ENCODE results near the gene PPP6C. TPM values are rescaled to one million over a fixed set of nuclear protein-coding genes. Genes with fewer than 3 reads are reported as not detected.

The PPP6C gene
- total and polyA plus RNA-seq, 2 donors (not counting 1 experiment from before 2014, with no cell fraction given), result 12.7 to 47.9 TPM

DNA sequence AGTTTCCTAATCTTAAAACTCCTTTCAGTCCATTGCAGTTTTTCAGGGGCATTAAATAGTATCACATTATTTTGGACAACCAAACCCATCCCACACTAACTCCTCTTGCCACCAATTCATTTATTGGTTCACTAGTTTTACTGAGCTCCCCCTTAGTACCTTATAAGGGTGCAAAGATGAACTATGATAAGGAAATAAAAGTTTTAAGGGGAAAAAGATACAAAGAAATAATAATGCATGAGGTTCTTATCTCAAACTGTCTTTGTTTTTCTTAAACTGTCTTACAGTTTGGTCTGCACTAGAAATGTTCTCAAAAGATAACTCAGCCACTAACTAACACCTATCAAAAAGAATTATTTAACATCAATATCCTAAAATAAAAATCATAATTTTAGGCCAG lies 54.6 kb downstream of the PPP6C start:
- TF ChIP-seq, protein P1, sequence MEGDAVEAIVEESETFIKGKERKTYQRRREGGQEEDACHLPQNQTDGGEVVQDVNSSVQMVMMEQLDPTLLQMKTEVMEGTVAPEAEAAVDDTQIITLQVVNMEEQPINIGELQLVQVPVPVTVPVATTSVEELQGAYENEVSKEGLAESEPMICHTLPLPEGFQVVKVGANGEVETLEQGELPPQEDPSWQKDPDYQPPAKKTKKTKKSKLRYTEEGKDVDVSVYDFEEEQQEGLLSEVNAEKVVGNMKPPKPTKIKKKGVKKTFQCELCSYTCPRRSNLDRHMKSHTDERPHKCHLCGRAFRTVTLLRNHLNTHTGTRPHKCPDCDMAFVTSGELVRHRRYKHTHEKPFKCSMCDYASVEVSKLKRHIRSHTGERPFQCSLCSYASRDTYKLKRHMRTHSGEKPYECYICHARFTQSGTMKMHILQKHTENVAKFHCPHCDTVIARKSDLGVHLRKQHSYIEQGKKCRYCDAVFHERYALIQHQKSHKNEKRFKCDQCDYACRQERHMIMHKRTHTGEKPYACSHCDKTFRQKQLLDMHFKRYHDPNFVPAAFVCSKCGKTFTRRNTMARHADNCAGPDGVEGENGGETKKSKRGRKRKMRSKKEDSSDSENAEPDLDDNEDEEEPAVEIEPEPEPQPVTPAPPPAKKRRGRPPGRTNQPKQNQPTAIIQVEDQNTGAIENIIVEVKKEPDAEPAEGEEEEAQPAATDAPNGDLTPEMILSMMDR (conservative IDR thresholded peaks at IDR 0.05 in 1 of 2, IDR thresholded peaks at IDR 0.05 in 1 of 2; ENCODE audit: low read depth in 1 of 2, low read length in 2 of 2), result no peak
- TF ChIP-seq EZH2 (IDR thresholded peaks at IDR 0.05; ENCODE audit: low read length, missing control alignments), result no peak
- no peak overlapping the region for H2AFZ ChIP-seq (ENCODE audit: low read length)
- H4K20me1 ChIP-seq (ENCODE audit: control insufficient read depth, extremely low read depth, insufficient read depth, low read length), result no peaks in the 10 kb centered on the region
- peaks cover 2% of the 10 kb centered on the region for H3K4me1 ChIP-seq (ENCODE audit: control insufficient read depth, extremely low read depth, insufficient read depth, low read length)
- no peak overlapping the region for H3K4me3 ChIP-seq (replicated peaks in 1 of 4; ENCODE audit: control extremely low read depth in 1 of 4, insufficient read depth in 1 of 4, low read depth in 3 of 4, low read length in 4 of 4)
- no peak overlapping the region for H3K9ac ChIP-seq (ENCODE audit: insufficient read depth, low read length)
- no peak for DNase-seq (ENCODE audit: low read depth in 2 of 2)
- no peaks in the 10 kb centered on the region for H3K27me3 ChIP-seq (ENCODE audit: control insufficient read depth, insufficient read depth, low read length)
- no peak overlapping the region for H3K27ac ChIP-seq (ENCODE audit: insufficient read depth, low read length)
- no peaks in the 10 kb centered on the region for H3K9me3 ChIP-seq (ENCODE audit: control insufficient read depth, insufficient read depth, low read depth, low read length)
- H3K4me2 ChIP-seq (ENCODE audit: extremely low read depth, insufficient read depth, low read length), result no peak overlapping the region
- no peaks in the 10 kb centered on the region for H3K36me3 ChIP-seq (ENCODE audit: control insufficient read depth, insufficient read depth, low read length)
- H3K79me2 ChIP-seq (ENCODE audit: control insufficient read depth, insufficient read depth, low read length), result no peaks in the 10 kb centered on the region

DNA sequence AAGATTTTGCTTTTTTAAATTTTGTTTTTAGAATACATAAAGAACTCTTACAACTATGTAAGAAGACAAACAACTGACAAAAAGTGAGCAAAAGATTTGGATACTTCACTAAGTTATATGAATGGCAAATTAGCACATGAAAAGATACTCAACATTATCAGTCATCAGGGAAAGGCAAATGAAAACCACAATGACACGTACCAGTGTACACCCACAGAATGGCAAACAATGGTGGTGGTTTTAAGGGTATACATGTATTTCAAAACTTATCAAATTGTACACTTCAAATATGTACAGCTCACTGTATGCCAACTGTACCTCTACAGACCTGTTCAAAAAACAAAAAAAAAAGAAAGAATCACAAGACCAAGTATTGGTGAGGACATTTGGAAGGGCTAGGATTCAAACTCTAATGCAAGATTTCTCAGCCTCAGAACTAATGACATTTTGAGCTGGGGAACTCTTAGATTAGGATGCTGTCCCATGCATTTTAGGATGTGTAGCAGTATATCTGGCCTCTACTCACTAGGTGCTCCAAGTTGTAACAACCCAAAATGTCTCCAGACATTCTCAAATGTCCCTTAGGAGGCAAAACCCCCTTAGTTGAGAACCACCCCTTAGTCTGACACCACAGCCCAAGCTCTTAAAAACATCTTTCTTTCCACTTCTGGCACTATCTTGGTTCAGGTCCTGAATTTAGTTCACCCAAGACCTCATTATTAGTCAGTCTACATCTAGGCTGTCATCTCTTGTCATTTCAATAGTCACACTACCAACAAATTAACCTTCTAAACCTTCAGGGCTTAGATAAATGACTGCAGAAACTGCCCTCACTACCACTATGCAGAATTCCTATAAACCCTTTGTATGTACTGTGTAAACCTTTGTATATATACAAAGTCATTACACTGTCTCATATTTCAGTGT lies 55.9 kb downstream of the PPP6C start:
- no peak overlapping the region for H3K9ac ChIP-seq (ENCODE audit: insufficient read depth, low read length)
- no peaks in the 10 kb centered on the region for H3K9me3 ChIP-seq (ENCODE audit: control insufficient read depth, insufficient read depth, low read depth, low read length)
- no peaks in the 10 kb centered on the region for H3K79me2 ChIP-seq (ENCODE audit: control insufficient read depth, insufficient read depth, low read length)
- H3K36me3 ChIP-seq (ENCODE audit: control insufficient read depth, insufficient read depth, low read length), result no peaks in the 10 kb centered on the region
- no peaks in the 10 kb centered on the region for H3K27me3 ChIP-seq (ENCODE audit: control insufficient read depth, insufficient read depth, low read length)
- no peak overlapping the region for H3K27ac ChIP-seq (ENCODE audit: insufficient read depth, low read length)
- H4K20me1 ChIP-seq (ENCODE audit: control insufficient read depth, extremely low read depth, insufficient read depth, low read length), result no peaks in the 10 kb centered on the region
- no peak overlapping the region for H3K4me3 ChIP-seq (replicated peaks in 1 of 4; ENCODE audit: control extremely low read depth in 1 of 4, insufficient read depth in 1 of 4, low read depth in 3 of 4, low read length in 4 of 4)
- no peak overlapping the region for H2AFZ ChIP-seq (ENCODE audit: low read length)
- H3K4me1 ChIP-seq (ENCODE audit: control insufficient read depth, extremely low read depth, insufficient read depth, low read length), result peaks cover 2% of the 10 kb centered on the region
- TF ChIP-seq, protein P1 (conservative IDR thresholded peaks at IDR 0.05 in 1 of 2, IDR thresholded peaks at IDR 0.05 in 1 of 2; ENCODE audit: low read depth in 1 of 2, low read length in 2 of 2), result no peak
- no peak for TF ChIP-seq EZH2 (IDR thresholded peaks at IDR 0.05; ENCODE audit: low read length, missing control alignments)
- DNase-seq (ENCODE audit: low read depth in 2 of 2), result no peak
- H3K4me2 ChIP-seq (ENCODE audit: extremely low read depth, insufficient read depth, low read length), result no peak overlapping the region

DNA sequence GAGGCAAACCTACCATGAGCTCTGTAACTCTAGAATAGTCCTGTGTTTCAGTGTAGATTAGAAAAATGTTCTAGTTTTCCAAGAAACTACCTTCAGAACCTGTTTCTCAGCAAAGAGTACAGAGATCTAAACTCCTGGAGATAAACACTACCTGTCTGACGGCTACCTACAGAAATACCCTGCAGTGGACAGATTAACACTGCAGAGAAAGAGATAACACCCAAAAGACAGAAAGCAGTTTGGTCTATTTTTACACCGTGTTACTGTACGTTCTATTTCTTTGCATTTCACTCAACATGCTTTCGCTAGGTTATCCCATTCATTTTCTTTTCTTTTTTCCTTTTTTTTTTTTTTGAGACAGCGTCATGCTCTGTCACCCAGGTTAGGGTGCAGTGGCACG lies 57.8 kb downstream of the PPP6C start:
- Histone ChIP-seq H3K4me3 (replicated peaks in 1 of 4; ENCODE audit: control extremely low read depth in 1 of 4, insufficient read depth in 1 of 4, low read depth in 3 of 4, low read length in 4 of 4) (no peak overlapping the region), H3K9ac (ENCODE audit: insufficient read depth, low read length) (no peak overlapping the region), H3K79me2 (ENCODE audit: control insufficient read depth, insufficient read depth, low read length) (no peaks in the 10 kb centered on the region), H4K20me1 (ENCODE audit: control insufficient read depth, extremely low read depth, insufficient read depth, low read length) (no peaks in the 10 kb centered on the region), H3K36me3 (ENCODE audit: control insufficient read depth, insufficient read depth, low read length) (no peaks in the 10 kb centered on the region), H3K9me3 (ENCODE audit: control insufficient read depth, insufficient read depth, low read depth, low read length) (no peaks in the 10 kb centered on the region), H3K27ac (ENCODE audit: insufficient read depth, low read length) (no peak overlapping the region), H3K27me3 (ENCODE audit: control insufficient read depth, insufficient read depth, low read length) (no peaks in the 10 kb centered on the region), H3K4me2 (ENCODE audit: extremely low read depth, insufficient read depth, low read length) (no peak overlapping the region), H2AFZ (ENCODE audit: low read length) (no peak overlapping the region), H3K4me1 (ENCODE audit: control insufficient read depth, extremely low read depth, insufficient read depth, low read length) (no peaks in the 10 kb centered on the region)
- no peak for DNase-seq (ENCODE audit: low read depth in 2 of 2)
- TF ChIP-seq, protein P1 (conservative IDR thresholded peaks at IDR 0.05 in 1 of 2, IDR thresholded peaks at IDR 0.05 in 1 of 2; ENCODE audit: low read depth in 1 of 2, low read length in 2 of 2), result no peak
- no peak for TF ChIP-seq EZH2 (IDR thresholded peaks at IDR 0.05; ENCODE audit: low read length, missing control alignments)
